ENCODE data around the gene PARP1. TPM values are rescaled to one million over a fixed set of nuclear protein-coding genes. Genes with fewer than 3 reads are reported as not detected.

PARP1 gene
- total RNA-seq, 5 donors from 2014 or later (not counting 1 experiment from before 2014, with no cell fraction given), result 79.1 to 133 (median 105) TPM

- Mint-ChIP-seq H3K27ac (no peak overlapping the region), H3K36me3 (peaks cover 81% of the 10 kb centered on the region), H3K4me1 (no peaks in the 10 kb centered on the region), H3K27me3 (no peaks in the 10 kb centered on the region), H3K9me3 (no peaks in the 10 kb centered on the region), H3K4me3 (no peak overlapping the region)
- no peaks in the 10 kb centered on the region for H3K4me1 ChIP-seq (ENCODE audit: control insufficient read depth in 1 of 2, extremely low read depth in 1 of 2, insufficient read depth in 2 of 2, low read length in 2 of 2)
- no peak overlapping the region for H3K27ac ChIP-seq (ENCODE audit: low read length)
- H3K4me3 ChIP-seq (ENCODE audit: control insufficient read depth in 1 of 2, extremely low read depth in 1 of 2, low read length in 1 of 2), result no peak overlapping the region
- peaks cover 38 to 98% of the 10 kb centered on the region in 2 donors for H3K36me3 ChIP-seq (ENCODE audit: control insufficient read depth in 2 of 2, extremely low read depth in 1 of 2, insufficient read depth in 1 of 2, low read length in 1 of 2)
- ChIA-PET POLR2A (no interaction called here), CTCF (no interaction called here)
- H3K9me3 ChIP-seq, result no peaks in the 10 kb centered on the region
- H3K27me3 ChIP-seq (replicated peaks in 1 of 2; ENCODE audit: control insufficient read depth in 2 of 2, extremely low read depth in 1 of 2, insufficient read depth in 2 of 2, low read length in 1 of 2), result no peaks in the 10 kb centered on the region
- 100% methylated on average over 11 of the region's 15 CpGs for WGBS (ENCODE audit: insufficient coverage)
- DNase-seq (no peak), ATAC-seq (replicated peaks in 1 of 4) (no peak)
These were observed 26.5 kb downstream of the PARP1 start for GRCh38 chr1:226381226-226381998.

DNA sequence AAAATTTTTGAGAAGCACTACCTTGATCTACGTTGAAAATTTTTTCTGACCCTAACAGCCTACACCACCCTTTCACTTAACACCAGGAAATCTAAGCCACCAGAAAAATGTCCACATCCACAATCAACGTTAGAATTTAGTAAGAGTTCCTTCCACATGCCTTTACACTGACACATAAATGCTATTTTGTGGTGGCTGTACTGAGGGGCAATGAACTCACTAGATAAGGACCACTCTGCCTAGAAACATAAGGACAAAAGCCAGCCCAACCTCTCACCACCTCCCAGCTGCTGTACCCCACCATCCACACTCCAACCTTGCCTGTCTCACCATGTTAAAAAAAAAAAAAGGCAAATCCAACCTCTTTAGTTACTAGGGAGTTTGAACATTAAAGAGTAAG is 29.8 kb downstream of the PARP1 start:
- Mint-ChIP-seq H3K27ac (no peak overlapping the region), H3K36me3 (peaks cover 80% of the 10 kb centered on the region), H3K4me3 (no peak overlapping the region), H3K4me1 (no peaks in the 10 kb centered on the region), H3K9me3 (no peaks in the 10 kb centered on the region), H3K27me3 (no peaks in the 10 kb centered on the region)
- Histone ChIP-seq H3K27ac (ENCODE audit: low read length) (no peak overlapping the region), H3K4me3 (ENCODE audit: control insufficient read depth in 1 of 2, extremely low read depth in 1 of 2, low read length in 1 of 2) (no peak overlapping the region), H3K27me3 (replicated peaks in 1 of 2; ENCODE audit: control insufficient read depth in 2 of 2, extremely low read depth in 1 of 2, insufficient read depth in 2 of 2, low read length in 1 of 2) (no peaks in the 10 kb centered on the region), H3K36me3 (ENCODE audit: control insufficient read depth in 2 of 2, extremely low read depth in 1 of 2, insufficient read depth in 1 of 2, low read length in 1 of 2) (peaks cover 31 to 98% of the 10 kb centered on the region in 2 donors), H3K9me3 (no peaks in the 10 kb centered on the region), H3K4me1 (ENCODE audit: control insufficient read depth in 1 of 2, extremely low read depth in 1 of 2, insufficient read depth in 2 of 2, low read length in 2 of 2) (no peaks in the 10 kb centered on the region)
- WGBS (ENCODE audit: insufficient coverage), result no CpG with 5 or more reads among the region's 2 CpGs
- CTCF ChIA-PET, result interaction anchor here in 1 of 2 donors (0.7 kb wide), 1 partner anchor 1036 kb away, joined by 4 read pairs; no protein-coding TSS in a partner anchor
- POLR2A ChIA-PET, result interaction anchor here in 1 of 2 donors (0.7 kb wide), 1 partner anchor 1699 kb away, joined by 5 read pairs; no protein-coding TSS in a partner anchor
- no peak for DNase-seq
- no peak for ATAC-seq (replicated peaks in 1 of 4)

DNA sequence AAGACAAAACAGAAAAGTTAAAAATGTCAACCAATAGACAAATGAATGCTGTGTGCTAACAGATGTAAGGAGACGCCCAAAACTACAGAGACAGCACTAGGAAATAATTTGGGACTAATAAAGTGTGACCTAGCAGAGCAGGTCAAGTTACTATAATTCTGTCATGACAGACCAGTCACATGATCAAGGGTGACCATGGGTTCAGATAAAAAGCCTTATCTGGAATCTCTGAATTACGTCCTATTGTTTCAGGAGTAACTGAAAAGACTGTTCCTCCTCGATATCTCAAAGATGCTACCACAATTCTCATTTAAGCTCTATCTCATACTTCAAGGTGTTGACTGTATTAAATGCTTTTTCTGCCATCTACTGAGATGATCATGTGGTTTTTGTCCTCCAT is 31.6 kb downstream of the PARP1 start:
- no peaks in the 10 kb centered on the region for H3K9me3 Mint-ChIP-seq
- Histone ChIP-seq H3K9me3 (no peaks in the 10 kb centered on the region), H3K27ac (ENCODE audit: low read length) (no peak overlapping the region), H3K36me3 (ENCODE audit: control insufficient read depth in 2 of 2, extremely low read depth in 1 of 2, insufficient read depth in 1 of 2, low read length in 1 of 2) (peaks cover 28 to 98% of the 10 kb centered on the region in 2 donors), H3K4me1 (ENCODE audit: control insufficient read depth in 1 of 2, extremely low read depth in 1 of 2, insufficient read depth in 2 of 2, low read length in 2 of 2) (no peaks in the 10 kb centered on the region), H3K4me3 (ENCODE audit: control insufficient read depth in 1 of 2, extremely low read depth in 1 of 2, low read length in 1 of 2) (no peak overlapping the region), H3K27me3 (replicated peaks in 1 of 2; ENCODE audit: control insufficient read depth in 2 of 2, extremely low read depth in 1 of 2, insufficient read depth in 2 of 2, low read length in 1 of 2) (no peaks in the 10 kb centered on the region)
- no peak overlapping the region for H3K4me3 Mint-ChIP-seq
- peaks cover 0 to 6% (median 2%) of the 10 kb centered on the region in 3 donors for H3K4me1 Mint-ChIP-seq
- CTCF ChIA-PET, result no interaction called here
- DNase-seq, result no peak
- POLR2A ChIA-PET, result no interaction called here
- WGBS (ENCODE audit: insufficient coverage), result 86% methylated on average over 2 of the region's 3 CpGs
- peaks cover 87% of the 10 kb centered on the region for H3K36me3 Mint-ChIP-seq
- no peaks in the 10 kb centered on the region for H3K27me3 Mint-ChIP-seq
- ATAC-seq (replicated peaks in 1 of 4), result no peak
- no peak overlapping the region for H3K27ac Mint-ChIP-seq

GRCh38 chr1:226373376-226373775 is 34.5 kb downstream of the PARP1 start:
- CTCF ChIA-PET, result no interaction called here
- POLR2A ChIA-PET, result interaction anchor here (0.5 to 0.8 kb wide), 2 partner anchors 11 to 40 kb away, joined by 4 to 5 read pairs; no protein-coding TSS in a partner anchor
- no peak overlapping the region for H3K27ac Mint-ChIP-seq

DNA sequence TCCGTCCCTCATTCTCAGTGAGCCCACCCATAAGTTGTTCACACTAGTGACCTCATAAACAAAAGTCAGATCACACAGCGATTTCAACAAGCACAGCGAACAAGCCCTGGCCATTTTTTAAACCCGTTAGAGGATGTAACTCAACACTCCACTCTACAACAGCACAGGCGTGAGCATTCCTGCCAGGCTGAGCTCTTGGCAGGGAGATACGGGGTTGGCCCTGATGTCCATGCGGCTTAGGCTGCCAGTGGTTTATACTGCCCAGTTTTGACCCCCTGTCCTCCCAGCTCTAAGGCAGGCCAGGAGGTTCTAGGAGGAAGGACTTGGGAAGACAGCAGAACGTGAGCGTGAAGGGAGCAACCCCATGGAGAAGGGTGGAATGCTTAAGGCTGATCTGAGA is 35.0 kb downstream of the PARP1 start:
- H3K27ac ChIP-seq (ENCODE audit: low read length), result no peak overlapping the region
- no peaks in the 10 kb centered on the region for H3K9me3 ChIP-seq
- H3K9me3 Mint-ChIP-seq, result no peaks in the 10 kb centered on the region
- 97% methylated on average over 6 of the region's 9 CpGs for WGBS (ENCODE audit: insufficient coverage)
- POLR2A ChIA-PET, result interaction anchor here in 1 of 2 donors (0.8 kb wide), 1 partner anchor 40 kb away, joined by 4 read pairs; no protein-coding TSS in a partner anchor
- no peaks in the 10 kb centered on the region for H3K4me1 ChIP-seq (ENCODE audit: control insufficient read depth in 1 of 2, extremely low read depth in 1 of 2, insufficient read depth in 2 of 2, low read length in 2 of 2)
- peaks cover 38 to 97% of the 10 kb centered on the region in 2 donors for H3K36me3 ChIP-seq (ENCODE audit: control insufficient read depth in 2 of 2, extremely low read depth in 1 of 2, insufficient read depth in 1 of 2, low read length in 1 of 2)
- CTCF ChIA-PET, result no interaction called here
- H3K27me3 Mint-ChIP-seq, result no peaks in the 10 kb centered on the region
- H3K4me3 Mint-ChIP-seq, result no peak overlapping the region
- peaks cover 0 to 6% (median 3%) of the 10 kb centered on the region in 3 donors for H3K4me1 Mint-ChIP-seq
- H3K27ac Mint-ChIP-seq, result no peak overlapping the region
- H3K27me3 ChIP-seq (replicated peaks in 1 of 2; ENCODE audit: control insufficient read depth in 2 of 2, extremely low read depth in 1 of 2, insufficient read depth in 2 of 2, low read length in 1 of 2), result no peaks in the 10 kb centered on the region
- DNase-seq (no peak), ATAC-seq (replicated peaks in 1 of 4) (no peak)
- H3K36me3 Mint-ChIP-seq, result peaks cover 78% of the 10 kb centered on the region
- no peak overlapping the region for H3K4me3 ChIP-seq (ENCODE audit: control insufficient read depth in 1 of 2, extremely low read depth in 1 of 2, low read length in 1 of 2)

More at GRCh38 chr1:226373376-226373775, 34.5 kb downstream of the PARP1 start:
- no peaks in the 10 kb centered on the region for H3K9me3 Mint-ChIP-seq
- H3K27me3 Mint-ChIP-seq, result no peaks in the 10 kb centered on the region
- peaks cover 34 to 97% of the 10 kb centered on the region in 2 donors for H3K36me3 ChIP-seq (ENCODE audit: control insufficient read depth in 2 of 2, extremely low read depth in 1 of 2, insufficient read depth in 1 of 2, low read length in 1 of 2)
- H3K4me3 Mint-ChIP-seq, result no peak overlapping the region
- WGBS (ENCODE audit: insufficient coverage), result 93% methylated on average over 4 of the region's 7 CpGs
- H3K4me1 Mint-ChIP-seq, result peaks cover 0 to 6% (median 3%) of the 10 kb centered on the region in 3 donors
- no peak for DNase-seq
- H3K36me3 Mint-ChIP-seq, result peaks cover 80% of the 10 kb centered on the region
- ATAC-seq (replicated peaks in 1 of 4), result no peak
- no peak overlapping the region for H3K4me3 ChIP-seq (ENCODE audit: control insufficient read depth in 1 of 2, extremely low read depth in 1 of 2, low read length in 1 of 2)
- H3K27me3 ChIP-seq (replicated peaks in 1 of 2; ENCODE audit: control insufficient read depth in 2 of 2, extremely low read depth in 1 of 2, insufficient read depth in 2 of 2, low read length in 1 of 2), result no peaks in the 10 kb centered on the region
- H3K27ac ChIP-seq (ENCODE audit: low read length), result no peak overlapping the region
- no peaks in the 10 kb centered on the region for H3K4me1 ChIP-seq (ENCODE audit: control insufficient read depth in 1 of 2, extremely low read depth in 1 of 2, insufficient read depth in 2 of 2, low read length in 2 of 2)
- no peaks in the 10 kb centered on the region for H3K9me3 ChIP-seq

DNA sequence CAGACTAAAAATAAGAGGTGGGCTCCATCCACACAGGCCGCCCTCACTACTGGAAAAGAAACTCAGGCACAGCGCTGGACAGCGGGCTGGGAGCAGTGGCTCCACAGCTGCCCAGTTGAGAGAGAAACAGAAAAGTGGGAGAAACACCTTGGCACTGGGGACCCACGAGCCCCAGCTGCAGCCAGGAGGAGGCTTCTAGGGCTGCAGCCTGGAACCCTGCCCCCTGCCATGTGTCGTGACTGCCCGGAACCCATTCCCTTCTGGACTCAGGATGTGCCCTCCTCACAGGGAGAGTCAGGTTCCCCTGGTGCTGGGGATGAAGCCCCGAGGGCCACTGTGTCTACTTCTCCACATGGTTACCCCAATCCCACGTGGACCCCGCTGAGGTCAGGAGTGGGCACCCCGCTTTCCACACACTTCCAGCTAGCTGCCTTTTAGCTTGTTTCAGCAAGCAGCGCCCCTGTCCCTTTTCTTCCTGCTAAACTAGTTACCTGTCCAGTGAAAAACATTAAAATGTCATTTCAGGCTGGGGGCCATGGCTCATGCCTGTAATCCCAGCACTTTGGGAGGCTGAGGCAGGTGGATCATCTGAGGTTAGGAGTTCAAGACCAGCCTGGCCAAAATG is 35.9 kb downstream of the PARP1 start:
- Histone ChIP-seq H3K27me3 (replicated peaks in 1 of 2; ENCODE audit: control insufficient read depth in 2 of 2, extremely low read depth in 1 of 2, insufficient read depth in 2 of 2, low read length in 1 of 2) (no peaks in the 10 kb centered on the region), H3K4me3 (ENCODE audit: control insufficient read depth in 1 of 2, extremely low read depth in 1 of 2, low read length in 1 of 2) (no peak overlapping the region), H3K9me3 (no peaks in the 10 kb centered on the region), H3K36me3 (ENCODE audit: control insufficient read depth in 2 of 2, extremely low read depth in 1 of 2, insufficient read depth in 1 of 2, low read length in 1 of 2) (peaks cover 39 to 98% of the 10 kb centered on the region in 2 donors), H3K27ac (ENCODE audit: low read length) (no peak overlapping the region), H3K4me1 (ENCODE audit: control insufficient read depth in 1 of 2, extremely low read depth in 1 of 2, insufficient read depth in 2 of 2, low read length in 2 of 2) (no peaks in the 10 kb centered on the region)
- Mint-ChIP-seq H3K36me3 (peaks cover 78% of the 10 kb centered on the region), H3K4me3 (no peak overlapping the region), H3K27ac (no peak overlapping the region), H3K4me1 (peaks cover 0 to 6% (median 3%) of the 10 kb centered on the region in 3 donors), H3K27me3 (no peaks in the 10 kb centered on the region), H3K9me3 (no peaks in the 10 kb centered on the region)
- POLR2A ChIA-PET, result no interaction called here
- no peak for ATAC-seq (replicated peaks in 1 of 4)
- CTCF ChIA-PET, result no interaction called here
- 100% methylated on average over 8 of the region's 11 CpGs for WGBS (ENCODE audit: insufficient coverage)
- DNase-seq, result no peak

Data from T-cell (primary cell).